Activated T-cell treated with anti-CD3 and anti-CD28 coated beads, Interleukin-2, amount 50 U/mL, for 48 hours (primary cell): Measurements from ENCODE around the gene PSD4.

ENCODE experiments used
- DNase-seq, 2 experiments: peaks; one replicate each; pipeline ENCODE4 v3.0.0-alpha.2; 2020

The PSD4 gene

GRCh38 chr2:113240915-113241911 is 67.4 kb downstream of the PSD4 start:
- peak; percentile 76 to 81 for DNase-seq

GRCh38 chr2:113242327-113242726 is 68.6 kb downstream of the PSD4 start:
- no peak for DNase-seq

GRCh38 chr2:113245276-113245711 is 71.5 kb downstream of the PSD4 start:
- DNase-seq = no peak

GRCh38 chr2:113246606-113247005 is 72.8 kb downstream of the PSD4 start:
- DNase-seq = no peak

GRCh38 chr2:113248997-113249770 is 75.4 kb downstream of the PSD4 start:
- peak; percentile 86 to 87 for DNase-seq

GRCh38 chr2:113251118-113251517 is 77.3 kb downstream of the PSD4 start:
- peak; percentile 41 to 48 for DNase-seq

GRCh38 chr2:113252047-113252590 is 78.3 kb downstream of the PSD4 start:
- DNase-seq = no peak

GRCh38 chr2:113253453-113253852 is 79.7 kb downstream of the PSD4 start:
- DNase-seq = no peak

- DNase-seq = no peak
Observed at GRCh38 chr2:113255140-113256070, 81.6 kb downstream of the PSD4 start.

- DNase-seq = no peak
Observed at GRCh38 chr2:113257516-113258264, 83.9 kb downstream of the PSD4 start.

- no peak for DNase-seq
Observed at GRCh38 chr2:113258471-113259147, 84.8 kb downstream of the PSD4 start.
